GM23338 (cell line): ENCODE measurements around the gene NR2C2.

ENCODE experiments used
- CREB1 ChIP-seq: fragments of 250-450 bp; sonication (Bioruptor Pico); IDR thresholded peaks from 2 replicates; pipeline ENCODE4 v1.5.0; 2020; ENCODE audit warnings: low read depth, mild to moderate bottlenecking, moderate library complexity
- ETS1 ChIP-seq: IDR thresholded peaks from 2 replicates; pipeline ENCODE4 v1.6.1; 2016; ENCODE audit warnings: antibody characterized with exemption
- EZH2 ChIP-seq: fragments of 200-600 bp; sonication (generic); IDR thresholded peaks from one replicate; pipeline ENCODE4 v1.8.0; 2017; ENCODE audit warnings: antibody characterized with exemption, mild to moderate bottlenecking, low read depth; ENCODE audit not compliant: unreplicated experiment
- EZH2phosphoT487 ChIP-seq: fragments of 200-600 bp; sonication (generic); IDR thresholded peaks from one replicate; pipeline ENCODE4 v1.8.1; 2018; ENCODE audit warnings: antibody characterized with exemption; ENCODE audit not compliant: unreplicated experiment
- JUNB ChIP-seq: IDR thresholded peaks from one replicate; pipeline ENCODE4 v1.6.1; 2016; ENCODE audit warnings: antibody characterized with exemption; ENCODE audit not compliant: unreplicated experiment
- NANOG ChIP-seq: IDR thresholded peaks from 2 replicates; pipeline ENCODE4 v1.6.1; 2016; ENCODE audit warnings: antibody characterized with exemption, borderline replicate concordance
- POLR2AphosphoS5 ChIP-seq: IDR thresholded peaks from 2 replicates; pipeline ENCODE4 v1.6.1; 2016; ENCODE audit warnings: antibody characterized with exemption, low read depth
- REST ChIP-seq: IDR thresholded peaks from one replicate; pipeline ENCODE4 v1.6.1; 2018; ENCODE audit warnings: antibody characterized with exemption; ENCODE audit not compliant: unreplicated experiment
- STAT1 ChIP-seq: IDR thresholded peaks from one replicate; pipeline ENCODE4 v1.6.1; 2016; ENCODE audit warnings: antibody characterized with exemption; ENCODE audit not compliant: unreplicated experiment
- ZNF114 ChIP-seq: fragments of 250-450 bp; sonication (Bioruptor Pico); IDR thresholded peaks from 2 replicates; pipeline ENCODE4 v1.5.0; 2020; ENCODE audit warnings: mild to moderate bottlenecking, moderate library complexity
- ZNF331 ChIP-seq: fragments of 250-450 bp; sonication (Bioruptor Pico); IDR thresholded peaks from 2 replicates; pipeline ENCODE4 v1.5.0; 2020; ENCODE audit warnings: low read depth, mild to moderate bottlenecking, moderate library complexity
- TF ChIP-seq, protein P1 (sequence below), 2 experiments: fragments of 200-600 bp in 1 of 2; sonication (generic) in 1 of 2; conservative IDR thresholded peaks; 2 replicates each; pipeline versions ENCODE4 v1.5.1 to v1.6.1; 2016 to 2017; ENCODE audit warnings: antibody characterized with exemption in 2 of 2, low read depth in 2 of 2, mild to moderate bottlenecking in 2 of 2, moderate library complexity in 1 of 2
- TF ChIP-seq, protein P2 (sequence below): fragments of 250-450 bp; sonication (Bioruptor Pico); IDR thresholded peaks from 2 replicates; pipeline ENCODE4 v1.5.0; 2020; ENCODE audit warnings: mild to moderate bottlenecking, moderate library complexity

DNA sequence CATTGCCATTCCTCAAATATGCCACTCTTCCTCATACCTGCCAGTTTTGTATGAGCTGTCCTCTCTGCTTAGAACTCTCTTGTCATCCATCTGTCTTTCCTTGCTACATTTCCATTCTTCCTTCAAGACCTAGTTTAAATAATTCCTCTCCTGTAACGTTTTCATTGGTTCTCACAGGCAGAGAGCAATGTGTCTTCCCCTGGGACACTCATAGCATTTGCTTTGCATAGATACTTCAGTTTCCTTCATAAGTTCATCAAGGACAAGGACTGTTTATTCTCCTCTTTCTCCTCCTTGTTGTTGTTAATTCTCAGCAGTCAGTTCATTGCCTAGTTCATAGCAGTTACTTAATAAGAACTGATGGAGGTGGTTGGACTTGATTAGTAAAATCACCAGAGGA lies 10.5 kb downstream of the NR2C2 start:
- TF ChIP-seq, protein P1, sequence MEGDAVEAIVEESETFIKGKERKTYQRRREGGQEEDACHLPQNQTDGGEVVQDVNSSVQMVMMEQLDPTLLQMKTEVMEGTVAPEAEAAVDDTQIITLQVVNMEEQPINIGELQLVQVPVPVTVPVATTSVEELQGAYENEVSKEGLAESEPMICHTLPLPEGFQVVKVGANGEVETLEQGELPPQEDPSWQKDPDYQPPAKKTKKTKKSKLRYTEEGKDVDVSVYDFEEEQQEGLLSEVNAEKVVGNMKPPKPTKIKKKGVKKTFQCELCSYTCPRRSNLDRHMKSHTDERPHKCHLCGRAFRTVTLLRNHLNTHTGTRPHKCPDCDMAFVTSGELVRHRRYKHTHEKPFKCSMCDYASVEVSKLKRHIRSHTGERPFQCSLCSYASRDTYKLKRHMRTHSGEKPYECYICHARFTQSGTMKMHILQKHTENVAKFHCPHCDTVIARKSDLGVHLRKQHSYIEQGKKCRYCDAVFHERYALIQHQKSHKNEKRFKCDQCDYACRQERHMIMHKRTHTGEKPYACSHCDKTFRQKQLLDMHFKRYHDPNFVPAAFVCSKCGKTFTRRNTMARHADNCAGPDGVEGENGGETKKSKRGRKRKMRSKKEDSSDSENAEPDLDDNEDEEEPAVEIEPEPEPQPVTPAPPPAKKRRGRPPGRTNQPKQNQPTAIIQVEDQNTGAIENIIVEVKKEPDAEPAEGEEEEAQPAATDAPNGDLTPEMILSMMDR (conservative IDR thresholded peaks at IDR 0.05; ENCODE audit: low read depth in 2 of 2), result no peak
- TF ChIP-seq REST, result no peak
- no peak for TF ChIP-seq POLR2AphosphoS5
- TF ChIP-seq EZH2, result no peak
- TF ChIP-seq EZH2phosphoT487, result no peak
- TF ChIP-seq NANOG, result no peak
- TF ChIP-seq ETS1, result no peak
- TF ChIP-seq CREB1, result no peak
- no peak for TF ChIP-seq ZNF114 (CRISPR knock-in tag)
- no peak for TF ChIP-seq ZNF331 (CRISPR knock-in tag)
- no peak for TF ChIP-seq STAT1
- TF ChIP-seq JUNB, result no peak
- TF ChIP-seq, protein P2, sequence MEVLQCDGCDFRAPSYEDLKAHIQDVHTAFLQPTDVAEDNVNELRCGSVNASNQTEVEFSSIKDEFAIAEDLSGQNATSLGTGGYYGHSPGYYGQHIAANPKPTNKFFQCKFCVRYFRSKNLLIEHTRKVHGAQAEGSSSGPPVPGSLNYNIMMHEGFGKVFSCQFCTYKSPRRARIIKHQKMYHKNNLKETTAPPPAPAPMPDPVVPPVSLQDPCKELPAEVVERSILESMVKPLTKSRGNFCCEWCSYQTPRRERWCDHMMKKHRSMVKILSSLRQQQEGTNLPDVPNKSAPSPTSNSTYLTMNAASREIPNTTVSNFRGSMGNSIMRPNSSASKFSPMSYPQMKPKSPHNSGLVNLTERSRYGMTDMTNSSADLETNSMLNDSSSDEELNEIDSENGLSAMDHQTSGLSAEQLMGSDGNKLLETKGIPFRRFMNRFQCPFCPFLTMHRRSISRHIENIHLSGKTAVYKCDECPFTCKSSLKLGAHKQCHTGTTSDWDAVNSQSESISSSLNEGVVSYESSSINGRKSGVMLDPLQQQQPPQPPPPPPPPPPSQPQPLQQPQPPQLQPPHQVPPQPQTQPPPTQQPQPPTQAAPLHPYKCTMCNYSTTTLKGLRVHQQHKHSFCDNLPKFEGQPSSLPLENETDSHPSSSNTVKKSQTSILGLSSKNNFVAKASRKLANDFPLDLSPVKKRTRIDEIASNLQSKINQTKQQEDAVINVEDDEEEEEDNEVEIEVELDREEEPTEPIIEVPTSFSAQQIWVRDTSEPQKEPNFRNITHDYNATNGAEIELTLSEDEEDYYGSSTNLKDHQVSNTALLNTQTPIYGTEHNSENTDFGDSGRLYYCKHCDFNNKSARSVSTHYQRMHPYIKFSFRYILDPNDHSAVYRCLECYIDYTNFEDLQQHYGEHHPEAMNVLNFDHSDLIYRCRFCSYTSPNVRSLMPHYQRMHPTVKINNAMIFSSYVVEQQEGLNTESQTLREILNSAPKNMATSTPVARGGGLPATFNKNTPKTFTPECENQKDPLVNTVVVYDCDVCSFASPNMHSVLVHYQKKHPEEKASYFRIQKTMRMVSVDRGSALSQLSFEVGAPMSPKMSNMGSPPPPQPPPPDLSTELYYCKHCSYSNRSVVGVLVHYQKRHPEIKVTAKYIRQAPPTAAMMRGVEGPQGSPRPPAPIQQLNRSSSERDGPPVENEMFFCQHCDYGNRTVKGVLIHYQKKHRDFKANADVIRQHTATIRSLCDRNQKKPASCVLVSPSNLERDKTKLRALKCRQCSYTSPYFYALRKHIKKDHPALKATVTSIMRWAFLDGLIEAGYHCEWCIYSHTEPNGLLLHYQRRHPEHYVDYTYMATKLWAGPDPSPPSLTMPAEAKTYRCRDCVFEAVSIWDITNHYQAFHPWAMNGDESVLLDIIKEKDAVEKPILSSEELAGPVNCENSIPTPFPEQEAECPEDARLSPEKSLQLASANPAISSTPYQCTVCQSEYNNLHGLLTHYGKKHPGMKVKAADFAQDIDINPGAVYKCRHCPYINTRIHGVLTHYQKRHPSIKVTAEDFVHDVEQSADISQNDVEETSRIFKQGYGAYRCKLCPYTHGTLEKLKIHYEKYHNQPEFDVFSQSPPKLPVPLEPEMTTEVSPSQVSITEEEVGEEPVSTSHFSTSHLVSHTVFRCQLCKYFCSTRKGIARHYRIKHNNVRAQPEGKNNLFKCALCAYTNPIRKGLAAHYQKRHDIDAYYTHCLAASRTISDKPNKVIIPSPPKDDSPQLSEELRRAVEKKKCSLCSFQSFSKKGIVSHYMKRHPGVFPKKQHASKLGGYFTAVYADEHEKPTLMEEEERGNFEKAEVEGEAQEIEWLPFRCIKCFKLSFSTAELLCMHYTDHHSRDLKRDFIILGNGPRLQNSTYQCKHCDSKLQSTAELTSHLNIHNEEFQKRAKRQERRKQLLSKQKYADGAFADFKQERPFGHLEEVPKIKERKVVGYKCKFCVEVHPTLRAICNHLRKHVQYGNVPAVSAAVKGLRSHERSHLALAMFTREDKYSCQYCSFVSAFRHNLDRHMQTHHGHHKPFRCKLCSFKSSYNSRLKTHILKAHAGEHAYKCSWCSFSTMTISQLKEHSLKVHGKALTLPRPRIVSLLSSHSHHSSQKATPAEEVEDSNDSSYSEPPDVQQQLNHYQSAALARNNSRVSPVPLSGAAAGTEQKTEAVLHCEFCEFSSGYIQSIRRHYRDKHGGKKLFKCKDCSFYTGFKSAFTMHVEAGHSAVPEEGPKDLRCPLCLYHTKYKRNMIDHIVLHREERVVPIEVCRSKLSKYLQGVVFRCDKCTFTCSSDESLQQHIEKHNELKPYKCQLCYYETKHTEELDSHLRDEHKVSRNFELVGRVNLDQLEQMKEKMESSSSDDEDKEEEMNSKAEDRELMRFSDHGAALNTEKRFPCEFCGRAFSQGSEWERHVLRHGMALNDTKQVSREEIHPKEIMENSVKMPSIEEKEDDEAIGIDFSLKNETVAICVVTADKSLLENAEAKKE, result no peak
